Activated T-helper 1 cell treated with Interleukin-2 at 50 U/mL for 16 hours (primary cell): Measurements from ENCODE around the gene HSDL1.

Experiments used
- DNase-seq: peaks from one replicate; pipeline ENCODE4 v3.0.0-alpha.2; 2020; ENCODE audit warnings: low read depth

HSDL1 gene

DNA sequence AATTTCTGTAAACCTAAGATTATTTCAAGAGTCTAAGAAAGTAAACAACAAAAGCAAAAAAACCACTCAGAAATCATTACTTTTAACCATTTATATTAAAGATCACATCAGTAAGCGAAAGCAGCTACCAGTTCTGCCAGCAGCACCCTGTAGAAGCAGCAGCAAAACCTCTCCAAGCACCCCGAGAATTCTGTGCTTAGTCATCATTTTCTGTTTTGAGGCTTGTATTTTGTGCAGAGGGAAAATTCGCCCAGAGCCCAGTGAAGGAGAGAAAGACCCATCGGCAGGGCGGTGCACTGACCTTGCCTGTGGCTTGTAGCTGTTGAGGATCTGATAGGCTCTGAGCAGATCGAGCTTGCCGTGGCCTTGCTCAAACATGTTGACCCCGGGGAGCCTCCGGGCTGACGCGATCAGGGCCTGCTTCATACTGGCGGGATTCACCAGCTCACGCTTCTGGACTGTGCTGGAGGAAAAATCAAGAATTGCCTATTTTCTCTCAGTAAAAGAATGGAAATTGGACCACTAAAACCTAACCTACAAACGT, 63.5 kb downstream of the HSDL1 start:
- DNase-seq: no peak

DNA sequence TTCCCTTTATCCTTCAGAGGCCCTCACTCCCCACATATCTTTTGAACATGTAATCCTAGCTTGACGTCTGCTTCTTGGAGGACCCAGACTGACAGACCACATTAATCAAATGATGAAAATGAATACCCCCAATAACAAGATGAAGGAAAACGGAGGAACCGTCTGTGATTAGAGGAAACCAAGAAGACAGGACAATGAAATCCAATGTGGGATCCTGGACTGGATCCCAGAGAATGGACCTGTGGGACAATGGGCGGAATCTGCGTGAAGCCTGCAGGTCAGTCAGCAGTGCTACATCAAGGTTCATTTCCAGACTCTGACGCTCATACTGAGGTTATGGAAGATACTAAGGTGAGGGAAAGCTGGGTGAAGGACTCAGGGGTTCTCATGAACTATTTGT, 64.2 kb downstream of the HSDL1 start:
- DNase-seq: no peak

DNA sequence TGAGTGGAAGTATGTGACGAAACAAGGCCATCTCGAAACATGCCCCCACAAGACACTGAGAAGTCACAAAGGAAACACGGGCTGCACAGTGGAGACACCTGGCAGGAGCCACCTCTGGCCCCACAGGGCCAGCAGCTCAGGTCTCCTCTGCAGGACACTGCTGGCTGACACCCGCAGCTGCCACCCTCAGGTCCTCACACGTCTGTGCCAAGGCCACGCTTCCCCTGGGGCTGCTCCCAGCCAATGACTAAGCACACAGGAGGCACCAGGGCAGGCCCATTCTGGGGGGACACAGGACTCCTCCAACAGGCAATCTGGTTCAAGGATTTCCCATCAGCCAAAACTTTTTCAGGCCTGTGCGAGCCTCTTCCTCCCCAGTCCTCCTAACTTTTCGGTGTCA, 64.6 kb downstream of the HSDL1 start:
- no peak for DNase-seq

DNA sequence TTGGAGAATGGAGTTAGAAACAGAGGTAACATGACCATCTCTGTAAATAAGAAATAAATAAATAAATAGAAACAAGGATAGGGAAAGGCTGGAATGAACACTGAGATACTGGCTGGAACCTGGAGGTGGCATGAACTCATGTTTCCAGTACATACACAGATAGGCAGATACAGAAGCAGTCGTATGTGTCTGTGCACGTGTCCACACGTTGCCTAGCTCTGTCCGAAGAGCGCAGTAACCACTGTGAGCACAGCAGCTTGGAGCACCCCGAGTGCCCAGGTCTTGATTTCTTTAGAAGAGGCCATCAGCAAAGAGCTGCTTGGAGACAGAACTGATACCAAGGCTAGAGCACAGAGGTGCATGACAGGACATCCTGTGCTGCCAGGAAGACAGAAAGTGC, 65.3 kb downstream of the HSDL1 start:
- no peak for DNase-seq

DNA sequence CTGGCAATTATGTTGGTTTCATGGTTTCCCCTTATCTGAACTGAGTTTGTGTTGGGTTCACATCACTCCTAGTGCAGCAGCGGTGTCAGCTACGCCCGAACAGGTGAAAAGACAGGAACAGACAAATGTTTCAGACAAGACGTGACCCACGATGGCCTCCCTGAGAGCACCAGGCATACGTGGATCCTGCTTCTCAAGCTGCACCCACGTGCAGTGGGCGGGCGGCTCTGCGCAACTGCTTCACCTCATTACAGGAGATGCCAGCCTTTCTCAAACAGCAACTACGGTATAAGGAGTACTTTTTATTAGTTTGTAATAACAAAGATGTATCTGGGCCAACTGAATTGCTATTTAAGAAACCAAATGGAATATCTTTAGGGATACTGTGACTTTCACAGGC, 69.6 kb downstream of the HSDL1 start:
- DNase-seq: no peak

DNA sequence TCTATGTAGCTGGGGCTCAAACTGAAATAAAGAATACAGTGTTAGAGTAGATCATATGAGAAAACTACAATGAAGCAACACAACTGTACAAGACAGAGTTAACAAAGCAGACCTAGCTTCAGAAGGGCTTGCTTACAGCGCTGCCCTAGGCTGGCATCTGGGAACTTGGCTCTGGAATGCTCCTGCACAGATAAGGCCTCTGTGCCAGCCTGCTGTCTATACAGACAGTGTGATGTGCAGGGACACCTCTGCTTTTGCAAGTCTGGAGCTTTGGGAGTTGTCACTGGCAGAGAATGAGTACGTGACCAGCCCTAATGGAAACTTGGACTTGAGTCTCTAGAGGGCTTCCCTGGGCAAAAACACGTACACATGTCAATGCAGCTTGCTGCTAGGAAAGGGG, 70.3 kb downstream of the HSDL1 start:
- no peak for DNase-seq
